Measurements from ENCODE around the gene C14orf39. TPM values are rescaled to one million over a fixed set of nuclear protein-coding genes. Genes with fewer than 3 reads are reported as not detected.
A peak's percentile ranks its signal among the peaks of the same experiment; 100 is the strongest.

C14orf39 gene
- total and polyA plus RNA-seq, 3 experiments from 2014 or later: not detected

- ChIA-PET CTCF (no interaction called here), POLR2A (no interaction called here)
- Histone ChIP-seq H3K9me3 (ENCODE audit: low read length) (no peaks in the 10 kb centered on the region), H3K27ac (ENCODE audit: low read depth, low read length) (no peak overlapping the region), H3K36me3 (ENCODE audit: insufficient read depth, low read length) (no peaks in the 10 kb centered on the region), H3K27me3 (ENCODE audit: insufficient read depth, low read length, poor library complexity, severe bottlenecking) (peaks cover 63% of the 10 kb centered on the region), H3K4me1 (ENCODE audit: insufficient read depth, low read length) (no peaks in the 10 kb centered on the region), H3K4me3 (ENCODE audit: low read length) (no peak overlapping the region)
- Mint-ChIP-seq H3K27me3 (peaks cover 73 to 84% of the 10 kb centered on the region in 2 donors), H3K4me3 (peak overlapping the region in 6 of 7 donors; percentile 24 to 65 (median 56)), H3K4me1 (peaks cover 22 to 52% (median 32%) of the 10 kb centered on the region in 3 donors), H3K9me3 (peaks cover 0 to 4% (median 0%) of the 10 kb centered on the region in 5 donors), H3K36me3 (no peaks in the 10 kb centered on the region), H3K27ac (peak overlapping the region in 1 of 8 donors; percentile 20)
- DNase-seq: no peak
Measured at GRCh38 chr14:60510951-60511599, 25.2 kb upstream of the C14orf39 start.

- Mint-ChIP-seq H3K27me3 (peaks cover 75 to 86% of the 10 kb centered on the region in 2 donors), H3K4me1 (peaks cover 18 to 49% (median 30%) of the 10 kb centered on the region in 3 donors), H3K4me3 (peak overlapping the region in 5 of 7 donors; percentile 19 to 61 (median 43)), H3K27ac (no peak overlapping the region), H3K9me3 (peaks cover 0 to 4% (median 2%) of the 10 kb centered on the region in 5 donors), H3K36me3 (no peaks in the 10 kb centered on the region)
- no peak for DNase-seq
- ChIA-PET POLR2A (no interaction called here), CTCF (no interaction called here)
- Histone ChIP-seq H3K9me3 (ENCODE audit: low read length) (no peaks in the 10 kb centered on the region), H3K36me3 (ENCODE audit: insufficient read depth, low read length) (no peaks in the 10 kb centered on the region), H3K4me1 (ENCODE audit: insufficient read depth, low read length) (no peaks in the 10 kb centered on the region), H3K27ac (ENCODE audit: low read depth, low read length) (no peak overlapping the region), H3K27me3 (ENCODE audit: insufficient read depth, low read length, poor library complexity, severe bottlenecking) (peaks cover 64% of the 10 kb centered on the region), H3K4me3 (ENCODE audit: low read length) (no peak overlapping the region)
Measured at GRCh38 chr14:60510254-60510950, 24.5 kb upstream of the C14orf39 start.

GRCh38 chr14:60509438-60510253 lies 23.8 kb upstream of the C14orf39 start:
- Mint-ChIP-seq H3K27me3 (peaks cover 76 to 90% of the 10 kb centered on the region in 2 donors), H3K27ac (no peak overlapping the region), H3K4me3 (peak overlapping the region in 2 of 7 donors; percentile 1 to 65), H3K4me1 (peaks cover 18 to 47% (median 29%) of the 10 kb centered on the region in 3 donors), H3K36me3 (no peaks in the 10 kb centered on the region), H3K9me3 (peaks cover 0 to 4% (median 2%) of the 10 kb centered on the region in 5 donors)
- no peak for DNase-seq
- H3K36me3 ChIP-seq (ENCODE audit: insufficient read depth, low read length): no peaks in the 10 kb centered on the region
- peaks cover 64% of the 10 kb centered on the region for H3K27me3 ChIP-seq (ENCODE audit: insufficient read depth, low read length, poor library complexity, severe bottlenecking)
- H3K4me3 ChIP-seq (ENCODE audit: low read length): no peak overlapping the region
- no peaks in the 10 kb centered on the region for H3K4me1 ChIP-seq (ENCODE audit: insufficient read depth, low read length)
- ChIA-PET POLR2A (no interaction called here), CTCF (no interaction called here)
- H3K9me3 ChIP-seq (ENCODE audit: low read length): no peaks in the 10 kb centered on the region
- H3K27ac ChIP-seq (ENCODE audit: low read depth, low read length): no peak overlapping the region

GRCh38 chr14:60508707-60509437 lies 23.0 kb upstream of the C14orf39 start, which contains the start of gene SIX6:
SIX6 (plus strand) TSS chr14:60509146; CDS start chr14:60509399, 253 bp downstream.
- peaks cover 12 to 40% (median 22%) of the 10 kb centered on the region in 3 donors for H3K4me1 Mint-ChIP-seq
- H3K27ac ChIP-seq (ENCODE audit: low read depth, low read length): no peak within 1 kb of the TSS
- POLR2A ChIA-PET: no interaction called here
- CTCF ChIA-PET: no interaction called here
- peaks cover 0 to 4% (median under 1%) of the 10 kb centered on the region in 5 donors for H3K9me3 Mint-ChIP-seq
- no peak within 1 kb of the TSS for H3K27ac Mint-ChIP-seq
- no peaks in the 10 kb centered on the region for H3K4me1 ChIP-seq (ENCODE audit: insufficient read depth, low read length)
- no peaks in the 10 kb centered on the region for H3K9me3 ChIP-seq (ENCODE audit: low read length)
- no peaks in the 10 kb centered on the region for H3K36me3 ChIP-seq (ENCODE audit: insufficient read depth, low read length)
- no peaks in the 10 kb centered on the region for H3K36me3 Mint-ChIP-seq
- H3K27me3 ChIP-seq (ENCODE audit: insufficient read depth, low read length, poor library complexity, severe bottlenecking): peaks cover 63% of the 10 kb centered on the region
- H3K4me3 ChIP-seq (ENCODE audit: low read length): no peak within 1 kb of the TSS
- H3K4me3 Mint-ChIP-seq: peak within 1 kb of the TSS in 4 of 7 donors; percentile 1 to 65 (median 30)
- no peak for DNase-seq
- H3K27me3 Mint-ChIP-seq: peaks cover 70 to 90% of the 10 kb centered on the region in 2 donors

- Histone ChIP-seq H3K36me3 (ENCODE audit: insufficient read depth, low read length) (no peaks in the 10 kb centered on the region), H3K9me3 (ENCODE audit: low read length) (no peaks in the 10 kb centered on the region), H3K27me3 (ENCODE audit: insufficient read depth, low read length, poor library complexity, severe bottlenecking) (peaks cover 59% of the 10 kb centered on the region), H3K4me1 (ENCODE audit: insufficient read depth, low read length) (no peaks in the 10 kb centered on the region), H3K4me3 (ENCODE audit: low read length) (no peak overlapping the region), H3K27ac (ENCODE audit: low read depth, low read length) (no peak overlapping the region)
- Mint-ChIP-seq H3K27me3 (peaks cover 65 to 91% of the 10 kb centered on the region in 2 donors), H3K9me3 (peaks cover 0 to 4% (median 0%) of the 10 kb centered on the region in 5 donors), H3K27ac (no peak overlapping the region), H3K4me3 (peak overlapping the region in 2 of 7 donors; percentile 12 to 49), H3K36me3 (no peaks in the 10 kb centered on the region), H3K4me1 (peaks cover 12 to 40% (median 22%) of the 10 kb centered on the region in 3 donors)
- CTCF ChIA-PET: no interaction called here
- POLR2A ChIA-PET: no interaction called here
- DNase-seq: no peak
Measured at GRCh38 chr14:60508363-60508706, 22.5 kb upstream of the C14orf39 start.

- Mint-ChIP-seq H3K4me3 (peak overlapping the region in 2 of 7 donors; percentile 10 to 30), H3K4me1 (peaks cover 12 to 40% (median 22%) of the 10 kb centered on the region in 3 donors), H3K36me3 (no peaks in the 10 kb centered on the region), H3K9me3 (peaks cover 0 to 4% (median 0%) of the 10 kb centered on the region in 5 donors), H3K27ac (peak overlapping the region in 1 of 8 donors; percentile 5), H3K27me3 (peaks cover 60 to 89% of the 10 kb centered on the region in 2 donors)
- POLR2A ChIA-PET: no interaction called here
- DNase-seq: no peak
- Histone ChIP-seq H3K27me3 (ENCODE audit: insufficient read depth, low read length, poor library complexity, severe bottlenecking) (peaks cover 48% of the 10 kb centered on the region), H3K27ac (ENCODE audit: low read depth, low read length) (no peak overlapping the region), H3K36me3 (ENCODE audit: insufficient read depth, low read length) (no peaks in the 10 kb centered on the region), H3K9me3 (ENCODE audit: low read length) (no peaks in the 10 kb centered on the region), H3K4me3 (ENCODE audit: low read length) (no peak overlapping the region), H3K4me1 (ENCODE audit: insufficient read depth, low read length) (no peaks in the 10 kb centered on the region)
- CTCF ChIA-PET: no interaction called here
Measured at GRCh38 chr14:60506985-60507829, 21.3 kb upstream of the C14orf39 start.

GRCh38 chr14:60506462-60506984 lies 20.7 kb upstream of the C14orf39 start:
- POLR2A ChIA-PET: no interaction called here
- Mint-ChIP-seq H3K27ac (peak overlapping the region in 1 of 8 donors; percentile 5), H3K4me1 (peaks cover 12 to 35% (median 22%) of the 10 kb centered on the region in 3 donors), H3K9me3 (peaks cover 0 to 4% (median 0%) of the 10 kb centered on the region in 5 donors), H3K4me3 (peak overlapping the region in 1 of 7 donors; percentile 13), H3K36me3 (peaks cover 0 to under 1% (median 0%) of the 10 kb centered on the region in 3 donors), H3K27me3 (peaks cover 56 to 89% of the 10 kb centered on the region in 2 donors)
- H3K36me3 ChIP-seq (ENCODE audit: insufficient read depth, low read length): no peaks in the 10 kb centered on the region
- no peaks in the 10 kb centered on the region for H3K9me3 ChIP-seq (ENCODE audit: low read length)
- no peak for DNase-seq
- H3K4me3 ChIP-seq (ENCODE audit: low read length): no peak overlapping the region
- no peak overlapping the region for H3K27ac ChIP-seq (ENCODE audit: low read depth, low read length)
- CTCF ChIA-PET: no interaction called here
- H3K27me3 ChIP-seq (ENCODE audit: insufficient read depth, low read length, poor library complexity, severe bottlenecking): peaks cover 42% of the 10 kb centered on the region
- no peaks in the 10 kb centered on the region for H3K4me1 ChIP-seq (ENCODE audit: insufficient read depth, low read length)

All from CD8-positive, alpha-beta memory T cell (primary cell).